ENCODE measurements around the gene HES6. TPM values are rescaled to one million over a fixed set of nuclear protein-coding genes. Genes with fewer than 3 reads are reported as not detected.

Gene HES6
- total RNA-seq, 1 donor from 2014 or later, result 7.3 TPM

DNA sequence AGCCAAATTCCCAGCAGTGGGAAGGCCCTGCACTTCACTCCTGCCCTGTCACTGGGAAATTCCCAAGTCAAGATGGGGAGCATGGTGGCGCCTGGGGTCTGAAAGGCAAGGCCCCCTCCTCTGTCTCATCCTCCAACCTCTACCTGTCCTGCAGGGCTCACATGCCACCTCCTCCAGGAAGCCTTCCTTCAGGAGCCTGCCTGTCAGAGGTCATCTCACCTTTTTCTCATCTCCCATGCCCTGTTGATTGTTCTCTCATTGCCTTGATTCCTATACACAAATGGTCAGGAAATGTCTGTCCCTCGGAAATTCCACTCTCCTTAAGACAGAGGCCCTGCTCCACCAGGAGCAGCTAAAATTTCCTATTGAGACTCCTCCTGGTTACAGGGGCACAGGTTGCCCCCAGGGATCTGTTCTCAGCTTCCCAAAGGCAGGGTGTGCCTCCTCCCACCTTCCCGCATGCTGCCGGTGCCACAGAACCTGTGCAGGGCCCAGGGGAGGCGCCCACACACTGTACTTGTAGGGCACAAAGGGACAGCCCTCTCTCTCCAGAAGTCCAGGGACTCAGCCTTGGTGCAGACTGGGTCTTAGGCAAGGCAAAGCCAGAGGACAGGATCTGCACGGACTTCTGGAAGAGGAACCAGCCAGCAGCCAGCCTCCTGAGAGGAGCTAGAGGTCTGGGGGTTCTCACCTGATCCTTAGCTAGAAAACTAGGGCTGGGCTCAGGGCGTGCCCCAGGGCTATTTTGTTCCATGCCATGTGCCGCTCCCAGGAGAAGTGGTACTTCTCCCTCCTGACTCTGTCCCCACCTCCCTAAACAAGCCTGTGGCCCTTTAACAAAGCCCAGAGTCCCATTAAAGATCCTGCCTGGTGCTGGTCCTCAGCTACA is 12.9 kb downstream of the HES6 start:
- Histone ChIP-seq H3K36me3 (no peaks in the 10 kb centered on the region), H3K4me1 (peaks cover 9% of the 10 kb centered on the region), H3K9me3 (no peaks in the 10 kb centered on the region), H3K27me3 (no peaks in the 10 kb centered on the region), H3K4me3 (no peak overlapping the region), H3K27ac (no peak overlapping the region)
- TF ChIP-seq, protein P1, sequence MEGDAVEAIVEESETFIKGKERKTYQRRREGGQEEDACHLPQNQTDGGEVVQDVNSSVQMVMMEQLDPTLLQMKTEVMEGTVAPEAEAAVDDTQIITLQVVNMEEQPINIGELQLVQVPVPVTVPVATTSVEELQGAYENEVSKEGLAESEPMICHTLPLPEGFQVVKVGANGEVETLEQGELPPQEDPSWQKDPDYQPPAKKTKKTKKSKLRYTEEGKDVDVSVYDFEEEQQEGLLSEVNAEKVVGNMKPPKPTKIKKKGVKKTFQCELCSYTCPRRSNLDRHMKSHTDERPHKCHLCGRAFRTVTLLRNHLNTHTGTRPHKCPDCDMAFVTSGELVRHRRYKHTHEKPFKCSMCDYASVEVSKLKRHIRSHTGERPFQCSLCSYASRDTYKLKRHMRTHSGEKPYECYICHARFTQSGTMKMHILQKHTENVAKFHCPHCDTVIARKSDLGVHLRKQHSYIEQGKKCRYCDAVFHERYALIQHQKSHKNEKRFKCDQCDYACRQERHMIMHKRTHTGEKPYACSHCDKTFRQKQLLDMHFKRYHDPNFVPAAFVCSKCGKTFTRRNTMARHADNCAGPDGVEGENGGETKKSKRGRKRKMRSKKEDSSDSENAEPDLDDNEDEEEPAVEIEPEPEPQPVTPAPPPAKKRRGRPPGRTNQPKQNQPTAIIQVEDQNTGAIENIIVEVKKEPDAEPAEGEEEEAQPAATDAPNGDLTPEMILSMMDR (IDR thresholded peaks at IDR 0.05), result no peak
- peak; percentile 60 for ATAC-seq
- DNase-seq, result no peak
- intact Hi-C loops (cut with DNase I), result no loop called here

DNA sequence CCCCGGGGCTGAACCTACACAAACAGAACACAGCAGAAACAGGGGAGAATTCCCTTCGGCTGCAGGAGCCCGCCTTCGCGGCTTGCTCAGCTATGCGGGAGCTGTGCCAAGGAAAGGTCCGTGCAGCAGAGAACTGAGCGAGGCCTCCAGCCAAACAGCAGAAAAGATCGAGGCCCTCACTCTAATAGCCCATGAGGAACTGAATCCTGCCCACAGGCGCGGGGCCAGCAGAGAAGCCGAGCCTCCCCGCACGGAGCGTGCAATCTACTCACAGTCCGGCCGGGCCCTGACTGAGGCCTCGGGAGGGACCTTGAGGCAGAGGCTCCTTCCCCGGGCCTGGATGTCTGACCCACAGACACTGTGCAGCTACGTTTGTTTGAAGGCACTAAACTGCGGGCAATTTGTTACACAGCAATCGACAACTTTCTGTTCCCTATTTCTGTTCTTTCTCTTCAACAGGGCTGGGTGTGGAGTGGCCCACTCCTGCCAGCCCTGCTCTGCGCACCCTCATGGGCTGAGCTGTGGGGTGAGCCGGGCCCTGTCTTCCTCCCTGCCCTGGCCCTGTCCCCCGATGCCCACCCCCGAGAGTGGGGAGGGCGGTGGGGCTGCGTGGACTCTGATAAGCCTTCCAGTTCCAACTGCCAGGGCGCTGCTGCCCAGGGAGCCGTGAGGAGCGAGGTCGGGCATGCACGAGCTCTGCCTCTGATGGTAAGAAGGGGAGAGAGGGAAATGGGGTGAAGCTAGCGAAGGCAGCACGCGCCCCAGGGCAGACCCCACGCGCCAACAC is 13.7 kb downstream of the HES6 start:
- intact Hi-C loops (cut with DNase I), result no loop called here
- ATAC-seq, result peak; percentile 14

DNA sequence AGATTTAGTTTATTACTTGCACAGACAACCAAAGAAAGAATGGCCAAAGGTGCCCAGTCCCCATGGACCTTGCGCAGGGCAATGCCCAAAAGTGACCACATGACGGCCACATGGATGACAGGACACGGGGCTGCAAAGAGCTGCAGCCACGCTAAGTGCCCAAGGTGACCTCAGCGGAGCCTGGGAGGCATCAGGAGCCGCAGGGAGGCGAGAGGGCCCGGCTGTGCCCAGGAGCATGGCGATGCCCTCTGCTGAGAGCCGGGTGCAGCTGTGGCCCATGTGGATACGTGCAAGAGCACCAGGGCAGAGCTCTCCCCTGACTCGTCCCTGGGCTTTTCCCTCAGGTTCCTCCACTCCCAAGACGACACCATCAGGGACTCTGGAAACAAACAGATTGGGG is 14.7 kb downstream of the HES6 start:
- Histone ChIP-seq H3K4me3 (no peak overlapping the region), H3K27ac (no peak overlapping the region), H3K27me3 (no peaks in the 10 kb centered on the region), H3K9me3 (no peaks in the 10 kb centered on the region), H3K36me3 (no peaks in the 10 kb centered on the region), H3K4me1 (no peaks in the 10 kb centered on the region)
- intact Hi-C loops (cut with DNase I), result no loop called here
- no peak for DNase-seq
- no peak for ATAC-seq
- TF ChIP-seq, protein P1 (IDR thresholded peaks at IDR 0.05), result no peak

More for the DNA sequence above, 13.7 kb downstream of the HES6 start:
- Histone ChIP-seq H3K36me3 (no peaks in the 10 kb centered on the region), H3K4me3 (no peak overlapping the region), H3K4me1 (peaks cover 3% of the 10 kb centered on the region), H3K9me3 (no peaks in the 10 kb centered on the region), H3K27ac (no peak overlapping the region), H3K27me3 (no peaks in the 10 kb centered on the region)
- TF ChIP-seq, protein P1 (IDR thresholded peaks at IDR 0.05), result no peak
- DNase-seq, result no peak

DNA sequence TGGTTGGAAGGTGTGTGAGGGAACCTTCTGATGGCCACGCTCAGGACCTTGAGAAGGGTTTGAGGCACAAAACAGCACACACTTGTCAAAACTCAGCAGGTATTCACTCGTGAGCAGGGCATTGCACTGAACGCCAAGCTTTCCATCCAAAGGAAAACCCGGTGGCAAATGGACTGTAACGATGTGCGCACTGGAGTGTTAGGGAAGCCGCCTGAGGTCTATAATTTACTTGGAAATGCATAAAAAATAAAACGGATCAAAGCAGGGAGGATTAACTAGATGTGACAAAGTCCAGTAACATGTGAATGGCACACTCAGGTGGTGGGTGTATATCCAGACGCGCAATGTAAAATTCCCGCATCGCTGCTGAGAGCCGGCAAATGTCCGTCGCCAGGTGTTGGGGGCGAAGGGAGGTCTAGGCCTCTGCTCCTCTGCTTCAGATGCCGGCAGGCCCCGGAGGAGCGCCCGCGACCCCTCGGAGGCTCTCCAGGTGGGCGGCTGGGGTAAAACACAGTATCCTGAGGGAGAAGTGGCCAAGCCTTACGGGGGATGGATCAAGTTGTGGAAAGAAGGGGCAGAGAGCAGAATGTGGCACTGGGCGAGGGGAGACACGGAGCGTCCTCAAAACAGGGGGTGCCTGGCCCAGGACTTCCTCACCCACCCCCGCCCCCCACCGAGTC is 15.3 kb downstream of the HES6 start:
- TF ChIP-seq, protein P1 (IDR thresholded peaks at IDR 0.05), result no peak
- DNase-seq (no peak), ATAC-seq (no peak)

DNA sequence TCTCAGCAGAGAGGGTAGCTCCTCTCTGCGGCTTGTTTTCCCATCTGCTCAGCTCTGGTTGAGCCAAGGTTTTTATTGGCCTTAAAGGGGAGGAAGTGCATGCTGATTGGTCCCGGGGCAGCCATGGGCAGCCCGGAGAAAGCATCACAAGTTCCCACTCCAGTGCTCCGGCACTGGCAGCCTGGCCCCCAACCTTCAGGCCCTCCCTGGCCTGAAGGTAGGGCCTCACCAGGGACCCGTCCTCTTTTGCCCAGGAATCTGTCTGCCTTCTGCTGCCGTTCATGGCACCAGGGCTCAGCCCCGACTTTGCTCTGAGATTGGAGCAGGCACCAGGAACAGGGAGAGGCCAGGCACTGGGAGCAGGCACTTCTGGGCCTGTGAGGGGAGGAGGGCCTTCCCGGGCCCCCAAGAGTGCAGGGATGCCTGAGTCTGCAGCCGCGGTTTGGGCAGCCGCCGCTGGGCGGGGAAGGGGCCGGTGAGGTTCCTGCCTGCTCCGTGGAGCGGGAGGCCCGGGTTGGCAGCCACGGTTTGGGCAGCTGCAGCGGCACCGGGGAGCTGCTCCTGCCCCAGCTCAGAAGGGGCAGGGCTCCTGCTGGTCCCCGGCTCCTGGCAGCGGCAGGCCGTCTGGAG is 18.8 kb downstream of the HES6 start:
- Histone ChIP-seq H3K36me3 (no peaks in the 10 kb centered on the region), H3K4me1 (no peaks in the 10 kb centered on the region), H3K9me3 (no peaks in the 10 kb centered on the region), H3K27ac (no peak overlapping the region), H3K27me3 (no peaks in the 10 kb centered on the region), H3K4me3 (peak overlapping the region; percentile 16)
- ATAC-seq (peak; percentile 79), DNase-seq (no peak)
- TF ChIP-seq, protein P1 (IDR thresholded peaks at IDR 0.05), result no peak
- intact Hi-C loops (cut with DNase I), result no loop called here

More for the DNA sequence above, 15.3 kb downstream of the HES6 start:
- Histone ChIP-seq H3K36me3 (no peaks in the 10 kb centered on the region), H3K27me3 (no peaks in the 10 kb centered on the region), H3K4me1 (no peaks in the 10 kb centered on the region), H3K4me3 (no peak overlapping the region), H3K27ac (no peak overlapping the region), H3K9me3 (no peaks in the 10 kb centered on the region)
- intact Hi-C loops (cut with DNase I), result no loop called here

Data from upper lobe of right lung (tissue), 1 donor.